GM23338 (cell line): ENCODE results near the gene MPO. TPM values are rescaled to one million over a fixed set of nuclear protein-coding genes. Genes with fewer than 3 reads are reported as not detected.

Source experiments
- ATAC-seq: fragments of 200-7000 bp; cut with Tn5 transposase; 3 replicates; pipeline ENCODE4 v1.9.1; 2020
- DNase-seq: peaks from one replicate; pipeline ENCODE4 v3.0.0-alpha.2; 2015; ENCODE audit warnings: low spot score
- H2AFZ ChIP-seq: fragments of 200-600 bp; sonication (generic); 2 replicates; pipeline ENCODE4 v1.8.0; 2016; ENCODE audit warnings: antibody characterized with exemption, mild to moderate bottlenecking, moderate library complexity
- H3F3A ChIP-seq: fragments of 200-600 bp; sonication (generic); replicated peaks from 2 replicates; pipeline ENCODE4 v1.8.0; 2017; ENCODE audit warnings: antibody characterized with exemption, mixed run types, low read depth
- H3K27ac ChIP-seq: fragments of 200-600 bp; sonication (generic); 2 replicates; pipeline ENCODE4 v1.6.1; 2016; ENCODE audit warnings: low read depth
- H3K27me3 ChIP-seq: fragments of 200-600 bp; sonication (generic); 2 replicates; pipeline ENCODE4 v1.8.0; 2016; ENCODE audit warnings: mild to moderate bottlenecking, mixed run types, moderate library complexity; ENCODE audit not compliant: insufficient read depth
- H3K36me3 ChIP-seq: fragments of 200-600 bp; sonication (generic); 2 replicates; pipeline ENCODE4 v1.8.0; 2016; ENCODE audit warnings: mild to moderate bottlenecking; ENCODE audit not compliant: insufficient read depth
- H3K4me1 ChIP-seq: fragments of 200-600 bp; sonication (generic); 2 replicates; pipeline ENCODE4 v1.8.0; 2016; ENCODE audit warnings: mild to moderate bottlenecking, moderate library complexity; ENCODE audit not compliant: insufficient read depth
- H3K4me2 ChIP-seq: fragments of 200-600 bp; sonication (generic); 2 replicates; pipeline ENCODE4 v1.7.1; 2017; ENCODE audit warnings: mixed run types
- H3K4me3 ChIP-seq: fragments of 200-600 bp; sonication (generic); 2 replicates; pipeline ENCODE4 v1.6.1; 2016; ENCODE audit warnings: mixed run types
- H3K79me2 ChIP-seq: fragments of 200-600 bp; sonication (generic); replicated peaks from 2 replicates; pipeline ENCODE4 v1.8.0; 2017; ENCODE audit warnings: mild to moderate bottlenecking; ENCODE audit not compliant: insufficient read depth
- H3K9me2 ChIP-seq: fragments of 200-600 bp; sonication (generic); 2 replicates; pipeline ENCODE4 v1.8.0; 2017; ENCODE audit not compliant: insufficient read depth
- H4K20me1 ChIP-seq: fragments of 200-600 bp; sonication (generic); replicated peaks from 2 replicates; pipeline ENCODE4 v1.8.0; 2017; ENCODE audit warnings: mild to moderate bottlenecking; ENCODE audit not compliant: insufficient read depth
- H3K27ac Mint-ChIP-seq: 2 replicates; pipeline ENCODE4 v1.8.0; 2020; ENCODE audit warnings: inconsistent platforms, mild to moderate bottlenecking, moderate library complexity, mixed read lengths
- H3K27me3 Mint-ChIP-seq: 3 replicates; pipeline ENCODE4 v1.8.0; 2022; ENCODE audit warnings: low read depth, mild to moderate bottlenecking, moderate library complexity, mixed read lengths, inconsistent platforms; ENCODE audit not compliant: insufficient read depth, poor library complexity
- H3K36me3 Mint-ChIP-seq: 3 replicates; pipeline ENCODE4 v1.8.0; 2021; ENCODE audit warnings: low read depth, mild to moderate bottlenecking, inconsistent platforms, moderate library complexity, mixed read lengths
- H3K4me1 Mint-ChIP-seq: 3 replicates; pipeline ENCODE4 v1.8.0; 2020; ENCODE audit warnings: mild to moderate bottlenecking, inconsistent platforms, mixed read lengths
- H3K4me3 Mint-ChIP-seq: 3 replicates; pipeline ENCODE4 v1.8.0; 2021; ENCODE audit warnings: moderate library complexity, mild to moderate bottlenecking, inconsistent platforms, mixed read lengths
- H3K9me3 Mint-ChIP-seq: 3 replicates; pipeline ENCODE4 v1.8.0; 2020; ENCODE audit warnings: moderate library complexity, mild to moderate bottlenecking, inconsistent platforms, mixed read lengths
- CREB1 ChIP-seq: fragments of 250-450 bp; sonication (Bioruptor Pico); IDR thresholded peaks from 2 replicates; pipeline ENCODE4 v1.5.0; 2020; ENCODE audit warnings: low read depth, mild to moderate bottlenecking, moderate library complexity
- CTCF ChIP-seq, 2 experiments: fragments of 200-600 bp in 1 of 2; sonication (generic) in 1 of 2; conservative IDR thresholded peaks; 2 replicates each; pipeline versions ENCODE4 v1.5.1 to v1.6.1; 2016 to 2017; ENCODE audit warnings: antibody characterized with exemption in 2 of 2, low read depth in 2 of 2, mild to moderate bottlenecking in 2 of 2, moderate library complexity in 1 of 2
- ETS1 ChIP-seq: IDR thresholded peaks from 2 replicates; pipeline ENCODE4 v1.6.1; 2016; ENCODE audit warnings: antibody characterized with exemption
- EZH2 ChIP-seq: fragments of 200-600 bp; sonication (generic); IDR thresholded peaks from one replicate; pipeline ENCODE4 v1.8.0; 2017; ENCODE audit warnings: antibody characterized with exemption, mild to moderate bottlenecking, low read depth; ENCODE audit not compliant: unreplicated experiment
- EZH2phosphoT487 ChIP-seq: fragments of 200-600 bp; sonication (generic); IDR thresholded peaks from one replicate; pipeline ENCODE4 v1.8.1; 2018; ENCODE audit warnings: antibody characterized with exemption; ENCODE audit not compliant: unreplicated experiment
- JUNB ChIP-seq: IDR thresholded peaks from one replicate; pipeline ENCODE4 v1.6.1; 2016; ENCODE audit warnings: antibody characterized with exemption; ENCODE audit not compliant: unreplicated experiment
- NANOG ChIP-seq: IDR thresholded peaks from 2 replicates; pipeline ENCODE4 v1.6.1; 2016; ENCODE audit warnings: antibody characterized with exemption, borderline replicate concordance
- POLR2AphosphoS5 ChIP-seq: IDR thresholded peaks from 2 replicates; pipeline ENCODE4 v1.6.1; 2016; ENCODE audit warnings: antibody characterized with exemption, low read depth
- STAT1 ChIP-seq: IDR thresholded peaks from one replicate; pipeline ENCODE4 v1.6.1; 2016; ENCODE audit warnings: antibody characterized with exemption; ENCODE audit not compliant: unreplicated experiment
- ZNF114 ChIP-seq: fragments of 250-450 bp; sonication (Bioruptor Pico); IDR thresholded peaks from 2 replicates; pipeline ENCODE4 v1.5.0; 2020; ENCODE audit warnings: mild to moderate bottlenecking, moderate library complexity
- ZNF462 ChIP-seq: fragments of 250-450 bp; sonication (Bioruptor Pico); IDR thresholded peaks from 2 replicates; pipeline ENCODE4 v1.5.0; 2020; ENCODE audit warnings: mild to moderate bottlenecking, moderate library complexity
- polyA plus RNA-seq: library from polyadenylated mRNA; unstranded; fragments of >200 nt; fragmentation: Nextera tagmentation; extraction: Ambion mirVana; gene quantifications from 2 replicates; pipeline ENCODE4 v1.2.1, GENCODE V29; 2016
- total RNA-seq: library from RNA; depleted of rRNA; stranded (reverse); fragments of >200 nt; shearing (Covaris generic); gene quantifications from 2 replicates; pipeline ENCODE4 v1.2.3, GENCODE V29; 2014

MPO gene
- total and polyA plus RNA-seq, 2 experiments from 2014 or later: 0.08 TPM; not detected in 1

- Histone ChIP-seq H3K4me2 (no peak overlapping the region), H3K4me1 (peaks cover 10% of the 10 kb centered on the region; the same call in 1 of the 2 replicates), H2AFZ (no peak overlapping the region), H3K36me3 (no peaks in the 10 kb centered on the region), H3K9me2 (0 out of 2 replicates have a peak, but pooled peaks cover 4% of the 10 kb centered on the region), H3K27ac (no peak overlapping the region), H3K79me2 (no peaks in the 10 kb centered on the region), H3F3A (no peaks in the 10 kb centered on the region), H4K20me1 (no peaks in the 10 kb centered on the region), H3K4me3 (no peak overlapping the region), H3K27me3 (peaks cover 79% of the 10 kb centered on the region)
- peaks cover 63% of the 10 kb centered on the region for H3K27me3 Mint-ChIP-seq
- TF ChIP-seq EZH2phosphoT487 (no peak), CREB1 (CRISPR knock-in tag) (no peak), ETS1 (no peak), JUNB (no peak), NANOG (no peak), ZNF462 (no peak), ZNF114 (no peak), POLR2AphosphoS5 (no peak), EZH2 (no peak), STAT1 (no peak), CTCF (conservative IDR thresholded peaks at IDR 0.05; ENCODE audit: low read depth in 2 of 2) (no peak)
- H3K4me1 Mint-ChIP-seq: peaks cover 19% of the 10 kb centered on the region
- no peak overlapping the region for H3K27ac Mint-ChIP-seq
- ATAC-seq (no peak), DNase-seq (no peak)
- peak overlapping the region; percentile 22; the same call in 1 of the 3 replicates for H3K4me3 Mint-ChIP-seq
- H3K9me3 Mint-ChIP-seq: peaks cover 12% of the 10 kb centered on the region
- H3K36me3 Mint-ChIP-seq: peaks cover 8% of the 10 kb centered on the region
Observed at GRCh38 chr17:58250344-58251011, 30.3 kb downstream of the MPO start.
